Fibroblast of villous mesenchyme (primary cell): Measurements from ENCODE around the gene CDK2AP2. TPM values are rescaled to one million over a fixed set of nuclear protein-coding genes. Genes with fewer than 3 reads are reported as not detected.
"Not testable (repeated sequence)": the region's sequence is repeated elsewhere in the genome, so short reads cannot be mapped to it uniquely, and the experiment has no call there.

Source experiments
- DNase-seq: peaks from one replicate; pipeline ENCODE4 v3.0.0-alpha.2; 2010; ENCODE audit warnings: low read depth
- H3K4me3 ChIP-seq: 2 replicates; pipeline ENCODE4 v1.5.1; 2011; ENCODE audit warnings: low read depth, mild to moderate bottlenecking, low read length
- total RNA-seq: library from RNA; depleted of rRNA; stranded (reverse); fragments of >200 nt; gene quantifications from 2 replicates; pipeline ENCODE4 v1.2.3, GENCODE V29; 2012
- TF ChIP-seq, protein P1 (sequence below): IDR thresholded peaks from 2 replicates; pipeline ENCODE4 v1.5.1; 2012; ENCODE audit warnings: low read depth, mild to moderate bottlenecking, low read length; ENCODE audit not compliant: insufficient read depth

CDK2AP2 gene
- total RNA-seq, 1 donor, result 16.8 TPM

DNA sequence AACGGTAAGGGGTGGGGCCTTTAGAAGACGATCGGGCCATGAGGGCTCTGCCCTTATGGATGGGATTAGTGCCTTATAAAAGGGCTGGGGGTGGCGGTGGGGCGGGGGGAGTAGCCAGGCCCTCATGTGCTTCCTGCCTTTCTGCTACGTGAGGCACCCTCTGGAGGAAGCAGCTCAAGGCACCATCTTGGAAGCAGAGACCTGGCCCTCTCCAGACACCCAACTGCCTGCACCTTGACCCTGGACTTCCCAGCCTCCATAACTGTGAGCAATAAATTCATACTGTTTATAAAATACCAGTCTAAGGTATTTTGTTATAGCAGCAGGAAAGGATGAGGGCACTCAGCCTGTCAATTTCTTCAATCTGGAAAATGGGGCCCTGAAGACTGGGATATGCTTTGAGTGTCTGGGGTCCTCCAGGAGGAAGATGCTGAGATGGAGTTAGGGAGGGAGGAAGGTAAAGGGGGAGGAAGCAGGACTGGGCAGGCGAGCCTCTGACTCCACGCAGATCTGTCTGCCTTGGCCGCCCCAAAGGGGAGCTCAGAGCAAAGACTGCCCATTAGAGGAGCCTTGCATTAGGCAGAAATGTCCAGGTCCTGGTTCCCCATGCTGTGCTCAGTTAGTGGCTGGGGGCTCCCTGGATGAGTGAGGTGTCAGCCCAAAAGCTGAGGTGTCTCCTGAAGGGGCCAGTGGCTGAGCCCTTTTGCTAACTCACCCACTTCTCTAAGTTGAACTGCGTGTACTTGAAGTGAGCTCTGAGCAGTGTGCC lies 10.0 kb upstream of the CDK2AP2 start:
- no peak for DNase-seq
- H3K4me3 ChIP-seq, result no peak overlapping the region
- TF ChIP-seq, protein P1, sequence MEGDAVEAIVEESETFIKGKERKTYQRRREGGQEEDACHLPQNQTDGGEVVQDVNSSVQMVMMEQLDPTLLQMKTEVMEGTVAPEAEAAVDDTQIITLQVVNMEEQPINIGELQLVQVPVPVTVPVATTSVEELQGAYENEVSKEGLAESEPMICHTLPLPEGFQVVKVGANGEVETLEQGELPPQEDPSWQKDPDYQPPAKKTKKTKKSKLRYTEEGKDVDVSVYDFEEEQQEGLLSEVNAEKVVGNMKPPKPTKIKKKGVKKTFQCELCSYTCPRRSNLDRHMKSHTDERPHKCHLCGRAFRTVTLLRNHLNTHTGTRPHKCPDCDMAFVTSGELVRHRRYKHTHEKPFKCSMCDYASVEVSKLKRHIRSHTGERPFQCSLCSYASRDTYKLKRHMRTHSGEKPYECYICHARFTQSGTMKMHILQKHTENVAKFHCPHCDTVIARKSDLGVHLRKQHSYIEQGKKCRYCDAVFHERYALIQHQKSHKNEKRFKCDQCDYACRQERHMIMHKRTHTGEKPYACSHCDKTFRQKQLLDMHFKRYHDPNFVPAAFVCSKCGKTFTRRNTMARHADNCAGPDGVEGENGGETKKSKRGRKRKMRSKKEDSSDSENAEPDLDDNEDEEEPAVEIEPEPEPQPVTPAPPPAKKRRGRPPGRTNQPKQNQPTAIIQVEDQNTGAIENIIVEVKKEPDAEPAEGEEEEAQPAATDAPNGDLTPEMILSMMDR, result no peak

DNA sequence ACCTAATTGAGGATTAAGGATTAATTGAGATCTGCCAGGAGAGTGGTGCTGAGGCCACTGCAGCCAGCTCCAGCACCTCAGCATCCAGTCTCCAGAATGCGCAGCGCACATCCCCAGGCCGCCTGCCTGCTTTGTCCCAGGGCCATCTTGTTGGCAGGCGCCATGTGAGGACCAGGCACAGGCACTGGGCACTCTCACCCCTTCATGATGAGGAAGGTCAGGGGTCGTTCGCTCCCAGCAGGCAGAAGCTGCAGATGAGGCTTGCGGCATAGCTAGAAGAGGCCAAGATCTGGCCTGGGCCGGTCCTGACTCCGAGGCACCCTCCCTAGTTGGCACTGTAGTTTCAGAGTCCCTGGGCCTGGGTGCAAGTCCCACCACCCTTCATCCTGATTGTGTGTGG lies 8.8 kb upstream of the CDK2AP2 start:
- H3K4me3 ChIP-seq, result no peak overlapping the region
- no peak for DNase-seq
- TF ChIP-seq, protein P1, result no peak

DNA sequence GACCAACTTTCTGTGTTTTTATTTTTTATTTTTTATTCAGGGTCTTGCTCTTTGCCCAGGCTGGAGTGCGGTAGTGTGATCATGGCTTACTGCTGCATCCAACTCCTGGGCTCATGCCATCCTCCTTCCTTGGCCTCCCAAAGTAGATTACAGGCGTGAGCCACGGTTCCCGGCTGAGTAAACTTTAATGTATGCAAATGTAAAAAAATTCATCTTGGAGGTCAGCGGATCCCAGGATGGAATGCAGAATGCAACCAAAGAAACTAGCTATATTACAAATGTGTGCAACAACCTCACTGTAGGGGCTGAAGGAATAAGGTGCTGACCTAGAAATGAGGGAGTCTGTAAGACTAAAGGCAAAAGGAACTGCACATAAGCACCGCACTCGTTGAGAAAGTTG lies 6.2 kb upstream of the CDK2AP2 start:
- DNase-seq, result no peak
- TF ChIP-seq, protein P1, result no peak
- no peak overlapping the region for H3K4me3 ChIP-seq

DNA sequence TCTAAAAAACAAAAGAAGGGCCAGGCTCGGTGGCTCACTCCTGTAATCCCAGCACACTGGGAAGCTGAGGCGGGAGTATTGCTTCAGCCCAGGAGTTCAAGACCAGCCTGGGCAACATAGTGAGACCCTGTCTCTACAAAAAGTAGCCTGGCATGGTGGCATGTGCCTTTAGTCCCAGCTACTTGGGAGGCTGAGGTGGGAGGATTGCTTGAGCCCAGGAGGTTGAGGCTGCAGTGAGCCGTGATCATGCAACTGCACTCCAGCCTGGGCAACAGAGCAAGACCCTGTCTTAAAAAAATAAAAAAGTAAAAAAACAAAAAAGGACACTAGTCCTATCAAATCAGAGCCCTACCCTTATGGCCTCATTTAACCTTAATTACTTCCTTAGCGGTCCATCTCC lies 3.6 kb upstream of the CDK2AP2 start:
- not testable (repeated sequence) for H3K4me3 ChIP-seq, DNase-seq

DNA sequence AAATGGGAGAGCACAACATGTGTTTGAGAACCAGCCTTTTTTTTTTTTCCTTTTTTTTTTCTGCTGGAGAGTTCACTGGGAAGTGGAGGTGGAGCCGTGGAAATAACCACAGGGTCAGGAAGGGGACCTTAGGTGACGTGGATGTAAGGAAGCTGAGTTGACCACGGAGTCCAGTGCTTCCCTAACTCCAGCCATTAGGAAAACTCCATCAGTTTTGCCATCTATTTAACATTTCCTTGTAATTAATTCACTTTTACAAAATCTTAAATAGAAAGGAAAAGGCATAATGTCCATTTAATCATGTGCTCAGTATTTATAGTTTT lies 2.0 kb upstream of the CDK2AP2 start:
- TF ChIP-seq, protein P1, result no peak
- H3K4me3 ChIP-seq, result no peak overlapping the region
- peak; percentile 27 for DNase-seq

DNA sequence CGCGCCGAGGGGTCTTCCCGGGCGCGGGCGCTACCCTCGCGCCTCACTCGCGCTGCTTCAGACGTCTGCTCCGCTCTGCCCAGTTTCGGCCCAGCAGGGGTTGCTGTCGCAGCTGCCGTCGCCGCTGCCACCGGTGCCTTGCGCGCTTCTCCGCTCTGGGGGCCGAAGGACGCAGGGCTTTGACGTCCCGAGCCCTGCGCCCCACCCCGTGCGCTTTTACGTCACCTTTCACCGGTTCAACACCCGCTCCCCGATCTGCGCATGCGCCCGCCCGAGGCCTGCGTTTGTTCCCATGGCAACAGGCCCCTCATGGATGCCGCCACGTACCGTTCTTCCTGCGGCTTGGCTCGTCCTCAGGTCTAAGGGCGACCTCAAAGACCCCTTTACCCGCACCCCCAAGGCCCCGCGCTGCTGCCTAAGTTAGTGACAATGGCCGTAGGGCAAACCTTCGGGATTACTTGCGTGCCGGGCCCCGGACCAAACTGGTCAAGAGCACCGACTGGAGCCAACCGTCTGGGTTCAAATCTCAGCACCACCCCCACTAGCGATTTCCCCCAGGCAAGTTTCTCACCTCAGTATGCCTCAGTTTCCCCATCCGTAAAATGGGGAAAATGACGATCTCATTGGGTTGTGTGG lies 642 bp upstream of the CDK2AP2 start:
- peak overlapping the region; percentile 90 for H3K4me3 ChIP-seq
- DNase-seq, result peak; percentile 97
- TF ChIP-seq, protein P1, result no peak

DNA sequence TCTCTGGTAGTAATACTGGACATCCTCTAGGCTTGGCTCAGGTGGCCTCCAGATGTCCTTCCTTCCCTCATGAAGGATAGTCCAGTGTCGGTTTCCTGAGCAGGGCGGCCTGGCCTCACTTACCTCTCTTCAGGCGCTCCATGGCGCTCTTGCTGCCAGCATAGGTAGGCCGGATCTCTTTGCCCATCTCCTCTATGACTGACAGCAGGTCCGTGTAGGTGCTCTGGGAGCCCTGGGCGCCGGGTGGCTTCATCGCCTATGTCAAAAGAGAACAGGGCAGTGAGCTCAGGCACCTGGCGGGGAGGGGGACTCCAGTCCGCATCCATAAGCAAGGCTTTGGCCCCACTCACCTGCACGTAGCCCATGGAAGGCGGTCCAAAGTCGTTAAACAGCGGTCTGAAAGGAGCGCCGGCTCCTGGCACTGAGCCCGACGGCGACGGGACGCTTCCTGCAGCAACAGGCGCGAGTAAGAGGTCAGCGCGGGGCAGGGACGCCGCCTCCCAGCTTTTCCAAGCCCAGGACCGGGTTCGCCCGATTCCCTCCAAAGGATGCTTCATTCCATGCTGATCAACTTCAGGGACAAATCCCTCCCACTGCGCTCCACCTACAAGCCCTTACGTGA lies 609 bp downstream of the CDK2AP2 start:
- TF ChIP-seq, protein P1, result no peak
- no peak for DNase-seq
- peak overlapping the region; percentile 90 for H3K4me3 ChIP-seq
